ENCODE results near the gene NUP205.
"Not testable (repeated sequence)": the region's sequence is repeated elsewhere in the genome, so short reads cannot be mapped to it uniquely, and the experiment has no call there.

NUP205 gene

GRCh38 chr7:135618510-135618909 is 60.8 kb downstream of the NUP205 start:
- FAIRE-seq (no peak), DNase-seq (ENCODE audit: insufficient read length, low spot score) (no peak)
- TF ChIP-seq POLR2A (IDR thresholded peaks at IDR 0.05; ENCODE audit: low read depth, low read length): no peak

GRCh38 chr7:135620447-135620846 is 62.7 kb downstream of the NUP205 start:
- TF ChIP-seq POLR2A (IDR thresholded peaks at IDR 0.05; ENCODE audit: low read depth, low read length): no peak
- DNase-seq (ENCODE audit: insufficient read length, low spot score) (no peak), FAIRE-seq (no peak)

GRCh38 chr7:135620980-135621850 is 63.5 kb downstream of the NUP205 start:
- peak; percentile 23 for DNase-seq (ENCODE audit: insufficient read length, low spot score)
- peak; percentile 95 for FAIRE-seq
- no peak for TF ChIP-seq POLR2A (IDR thresholded peaks at IDR 0.05; ENCODE audit: low read depth, low read length)

- FAIRE-seq (no peak), DNase-seq (ENCODE audit: insufficient read length, low spot score) (no peak)
- TF ChIP-seq POLR2A (IDR thresholded peaks at IDR 0.05; ENCODE audit: low read depth, low read length): no peak
Measured at GRCh38 chr7:135634191-135634878, 76.6 kb downstream of the NUP205 start.

- DNase-seq (ENCODE audit: insufficient read length, low spot score); FAIRE-seq: not testable (repeated sequence)
Measured at GRCh38 chr7:135639690-135640089, 82.0 kb downstream of the NUP205 start.

GRCh38 chr7:135644154-135644553 is 86.4 kb downstream of the NUP205 start:
- DNase-seq (ENCODE audit: insufficient read length, low spot score) (no peak), FAIRE-seq (no peak)
- TF ChIP-seq POLR2A (IDR thresholded peaks at IDR 0.05; ENCODE audit: low read depth, low read length): no peak

GRCh38 chr7:135644729-135645128 is 87.0 kb downstream of the NUP205 start:
- no peak for TF ChIP-seq POLR2A (IDR thresholded peaks at IDR 0.05; ENCODE audit: low read depth, low read length)
- no peak for DNase-seq (ENCODE audit: insufficient read length, low spot score)
- FAIRE-seq: no peak

- TF ChIP-seq POLR2A (IDR thresholded peaks at IDR 0.05; ENCODE audit: low read depth, low read length): no peak
- DNase-seq (ENCODE audit: insufficient read length, low spot score) (no peak), FAIRE-seq (no peak)
Measured at GRCh38 chr7:135645296-135645904, 87.7 kb downstream of the NUP205 start.

GRCh38 chr7:135647755-135648154 is 90.0 kb downstream of the NUP205 start:
- TF ChIP-seq POLR2A (IDR thresholded peaks at IDR 0.05; ENCODE audit: low read depth, low read length): no peak
- DNase-seq (ENCODE audit: insufficient read length, low spot score) (no peak), FAIRE-seq (no peak)

- no peak for TF ChIP-seq POLR2A (IDR thresholded peaks at IDR 0.05; ENCODE audit: low read depth, low read length)
- FAIRE-seq (no peak), DNase-seq (ENCODE audit: insufficient read length, low spot score) (no peak)
Measured at GRCh38 chr7:135648235-135648634, 90.5 kb downstream of the NUP205 start.

GRCh38 chr7:135650831-135651573 is 93.3 kb downstream of the NUP205 start:
- DNase-seq (ENCODE audit: insufficient read length, low spot score) (no peak), FAIRE-seq (no peak)
- no peak for TF ChIP-seq POLR2A (IDR thresholded peaks at IDR 0.05; ENCODE audit: low read depth, low read length)

- DNase-seq (ENCODE audit: insufficient read length, low spot score) (no peak), FAIRE-seq (no peak)
- TF ChIP-seq POLR2A (IDR thresholded peaks at IDR 0.05; ENCODE audit: low read depth, low read length): no peak
Measured at GRCh38 chr7:135653340-135654080, 95.8 kb downstream of the NUP205 start.

GRCh38 chr7:135658564-135658963 is 100.8 kb downstream of the NUP205 start:
- FAIRE-seq: no peak
- TF ChIP-seq POLR2A (IDR thresholded peaks at IDR 0.05; ENCODE audit: low read depth, low read length): no peak

More at GRCh38 chr7:135658564-135658963, 100.8 kb downstream of the NUP205 start:
- no peak for DNase-seq (ENCODE audit: insufficient read length, low spot score)
